Cortex of kidney (tissue), 1 donor: Measurements from ENCODE around the gene SLC4A2.

Experiments
- DNase-seq: peaks from one replicate; lab custom pipeline; 2025; lab: John Stamatoyannopoulos, UW

The SLC4A2 gene

DNA sequence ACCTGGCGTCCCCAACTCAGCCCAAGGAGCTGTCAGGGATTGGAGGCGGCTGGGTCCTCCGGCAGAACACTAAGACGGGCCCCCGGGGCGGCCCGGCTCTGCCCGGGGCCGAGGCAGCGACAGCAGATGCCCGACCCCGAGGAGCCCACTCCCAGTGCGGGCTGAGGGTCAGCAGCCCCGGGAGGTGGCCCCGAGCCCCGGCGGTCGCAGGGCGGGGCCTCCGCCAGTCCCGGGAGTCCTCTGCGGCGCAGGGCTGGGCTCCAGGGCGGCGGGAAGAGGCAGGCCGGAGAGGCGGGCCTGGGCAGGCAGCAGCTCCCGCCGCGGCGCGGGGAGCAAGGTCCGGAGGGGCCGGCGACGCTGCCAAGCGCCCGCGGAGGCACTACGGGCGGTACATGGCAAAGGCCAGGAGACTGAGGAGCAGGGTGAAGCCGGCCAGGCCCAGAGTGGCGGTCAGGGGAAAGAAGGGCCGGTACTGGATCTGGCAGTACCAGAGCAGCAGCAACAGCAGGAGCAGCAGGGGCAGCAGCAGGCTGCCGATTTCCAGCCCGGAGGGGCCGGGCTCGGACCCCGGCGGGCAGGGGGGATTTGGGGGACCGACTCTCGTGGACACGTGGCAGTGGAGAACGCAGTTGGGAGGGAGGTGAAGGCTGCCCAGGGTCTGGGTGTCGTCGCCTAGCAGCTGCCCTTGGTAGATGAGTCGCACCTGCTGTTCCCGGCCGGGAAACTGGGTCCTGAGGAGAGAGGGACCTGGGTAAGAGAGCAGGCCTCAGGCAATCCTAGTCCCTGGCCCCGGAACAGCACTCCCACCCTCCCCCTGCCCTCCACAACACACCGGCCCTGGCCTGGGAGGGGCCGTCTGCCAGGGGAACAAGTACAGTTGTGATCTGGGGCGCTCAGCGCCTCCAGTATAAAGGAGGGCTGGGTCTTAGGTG lies 22.0 kb downstream of the SLC4A2 start:
- no peak for DNase-seq

- DNase-seq: no peak
Observed at GRCh38 chr7:151082141-151083070, 23.0 kb downstream of the SLC4A2 start.

DNA sequence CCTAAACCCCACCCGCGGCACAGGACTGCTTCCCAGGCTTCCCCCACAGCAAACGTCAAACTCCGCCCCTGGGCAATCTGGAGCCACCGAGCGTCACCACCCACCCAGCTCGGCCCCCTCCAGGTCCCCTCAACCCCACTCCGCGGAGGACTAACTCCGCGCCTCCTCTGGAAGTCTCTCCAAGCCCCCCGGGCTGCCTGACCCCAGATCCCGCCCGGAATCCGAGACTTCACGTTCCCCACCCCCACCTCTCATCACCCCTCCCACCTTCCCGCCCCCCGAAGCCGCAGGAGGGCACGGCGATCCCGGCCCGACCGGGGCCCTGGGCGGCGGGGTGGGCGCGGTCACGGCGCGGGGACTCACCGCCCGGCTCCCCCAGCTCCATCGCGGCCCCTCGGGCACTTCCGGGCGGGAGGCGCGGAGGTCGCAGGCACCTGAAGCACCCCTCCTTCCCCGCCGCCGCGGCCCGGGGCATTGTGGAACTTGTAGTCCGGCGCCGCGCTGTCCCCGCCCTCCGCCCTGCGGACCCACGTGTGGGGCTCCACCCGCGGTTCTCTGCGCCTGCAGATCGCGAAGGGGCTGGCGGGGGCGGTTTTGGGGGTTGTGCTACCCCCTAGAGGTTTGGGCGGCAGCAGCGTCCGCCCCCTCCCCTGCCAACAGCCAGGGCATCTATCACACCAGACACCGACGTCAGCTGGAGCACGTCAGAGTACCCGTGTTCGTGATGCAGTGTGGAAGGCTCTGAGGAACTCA lies 23.9 kb downstream of the SLC4A2 start, which contains the start of gene TMUB1:
Gene TMUB1, minus strand, starts transcription at position 423 of the 753 bp plus-strand sequence. CDS start 930 bp downstream, outside the sequence.
- DNase-seq: no peak

- DNase-seq: no peak
Observed at GRCh38 chr7:151083824-151084160, 24.4 kb downstream of the SLC4A2 start.

DNA sequence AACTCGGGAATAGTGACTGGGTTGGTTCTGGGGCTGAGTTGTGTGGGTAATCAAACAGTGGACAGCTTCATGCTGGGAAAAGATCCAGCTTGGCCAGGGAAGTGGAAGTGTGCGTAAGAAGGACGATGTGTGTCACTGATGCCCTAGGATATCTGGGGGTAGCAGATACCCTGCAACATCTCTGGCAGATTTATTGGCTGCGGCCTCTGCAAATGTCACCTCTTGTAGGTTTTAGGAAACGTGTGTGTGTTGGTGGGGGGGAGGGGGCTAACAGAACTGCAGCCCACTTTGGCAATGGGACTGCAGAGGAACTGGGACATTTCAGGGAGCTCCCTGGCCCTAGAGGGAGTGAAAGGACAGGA lies 25.9 kb downstream of the SLC4A2 start:
- no peak for DNase-seq

DNA sequence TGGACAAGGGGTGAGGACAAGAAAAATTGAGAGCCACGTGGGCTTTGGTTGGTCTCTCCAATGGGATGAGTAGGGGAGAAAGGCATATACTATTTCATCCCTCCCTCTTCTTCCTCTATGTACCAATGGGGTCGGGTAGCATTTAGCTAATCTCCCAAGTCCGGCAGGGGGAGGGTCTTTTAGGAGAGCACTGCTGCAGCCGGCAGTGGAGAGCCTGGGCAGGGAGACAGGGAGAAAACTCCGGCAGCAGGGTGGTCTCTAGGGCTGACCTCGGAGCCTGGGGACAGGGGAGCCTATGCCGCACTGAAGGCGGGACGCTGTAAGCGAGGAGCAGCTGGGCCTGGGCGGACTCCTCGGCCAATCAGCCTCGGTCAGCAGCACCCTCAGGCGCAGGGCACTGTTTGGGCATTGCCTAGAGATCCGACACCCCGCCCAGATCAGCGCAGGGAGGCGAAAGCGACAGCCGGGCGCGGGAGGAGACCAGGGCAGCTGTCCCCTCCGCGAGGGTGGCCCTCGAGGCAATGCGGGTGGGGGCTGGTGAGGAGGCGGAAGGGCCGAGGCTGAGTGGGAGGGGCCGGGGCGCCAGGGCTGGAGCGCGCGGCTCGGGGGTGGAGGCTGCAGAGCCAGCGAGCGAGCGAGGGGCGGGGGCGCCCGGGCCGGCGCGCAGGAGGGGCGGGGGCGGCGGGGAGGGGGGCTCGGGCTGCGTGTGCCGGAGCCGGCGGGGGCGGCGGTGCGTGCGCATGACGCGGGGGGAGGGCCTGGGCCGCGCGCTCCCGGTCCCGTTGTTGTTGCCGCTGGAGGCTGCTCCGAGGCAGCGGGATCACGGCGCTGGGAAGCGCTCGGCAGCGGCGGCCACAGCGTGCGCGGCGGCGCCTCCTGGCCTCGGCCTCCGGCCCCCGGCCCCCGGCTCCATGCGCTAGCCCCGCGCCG lies 26.6 kb downstream of the SLC4A2 start, which contains the start of gene AGAP3:
Gene AGAP3, plus strand, starts transcription at position 785 of the 930 bp plus-strand sequence. CDS start 267 bp downstream, outside the sequence.
- peak; percentile 42 for DNase-seq

- no peak for DNase-seq
Observed at GRCh38 chr7:151086802-151087244, 27.4 kb downstream of the SLC4A2 start.

DNA sequence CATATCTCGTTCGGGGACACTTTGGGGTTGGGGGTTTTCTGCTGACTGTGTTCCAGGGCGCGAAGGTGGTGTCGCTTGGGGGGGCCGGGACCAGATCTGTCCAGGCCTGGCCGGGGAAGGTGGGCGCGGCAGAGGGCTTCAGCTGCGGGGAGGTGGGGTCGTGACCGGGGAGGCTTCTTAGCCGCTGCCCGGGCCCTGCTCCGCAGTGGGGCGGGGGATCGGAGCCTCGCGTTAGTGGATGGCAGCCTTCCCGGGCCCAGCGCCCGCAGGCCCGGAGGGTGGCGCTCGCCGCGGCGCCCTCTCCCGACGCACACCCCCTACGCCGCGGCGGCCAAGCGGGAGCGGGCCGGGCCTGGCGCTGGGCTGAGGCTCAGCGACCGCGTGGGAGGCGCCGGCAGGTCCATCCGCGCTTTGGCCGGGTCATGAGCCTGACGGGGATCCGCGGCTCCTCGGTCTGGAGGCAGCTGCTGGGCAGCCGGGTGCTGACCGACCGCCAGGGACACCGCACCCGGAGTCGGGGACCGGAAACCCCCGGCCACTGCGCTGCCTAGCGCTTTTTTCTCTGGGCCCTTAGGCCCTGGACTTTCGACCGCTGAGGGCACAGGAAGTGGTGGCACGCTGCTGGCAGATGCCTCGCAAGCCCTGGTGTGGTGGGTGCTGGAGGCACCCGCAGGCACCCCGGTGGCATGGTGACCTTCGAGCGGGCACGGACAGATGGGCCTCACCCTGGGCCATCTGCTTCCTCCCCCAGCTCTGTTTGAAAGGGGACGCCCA lies 28.0 kb downstream of the SLC4A2 start:
- no peak for DNase-seq

DNA sequence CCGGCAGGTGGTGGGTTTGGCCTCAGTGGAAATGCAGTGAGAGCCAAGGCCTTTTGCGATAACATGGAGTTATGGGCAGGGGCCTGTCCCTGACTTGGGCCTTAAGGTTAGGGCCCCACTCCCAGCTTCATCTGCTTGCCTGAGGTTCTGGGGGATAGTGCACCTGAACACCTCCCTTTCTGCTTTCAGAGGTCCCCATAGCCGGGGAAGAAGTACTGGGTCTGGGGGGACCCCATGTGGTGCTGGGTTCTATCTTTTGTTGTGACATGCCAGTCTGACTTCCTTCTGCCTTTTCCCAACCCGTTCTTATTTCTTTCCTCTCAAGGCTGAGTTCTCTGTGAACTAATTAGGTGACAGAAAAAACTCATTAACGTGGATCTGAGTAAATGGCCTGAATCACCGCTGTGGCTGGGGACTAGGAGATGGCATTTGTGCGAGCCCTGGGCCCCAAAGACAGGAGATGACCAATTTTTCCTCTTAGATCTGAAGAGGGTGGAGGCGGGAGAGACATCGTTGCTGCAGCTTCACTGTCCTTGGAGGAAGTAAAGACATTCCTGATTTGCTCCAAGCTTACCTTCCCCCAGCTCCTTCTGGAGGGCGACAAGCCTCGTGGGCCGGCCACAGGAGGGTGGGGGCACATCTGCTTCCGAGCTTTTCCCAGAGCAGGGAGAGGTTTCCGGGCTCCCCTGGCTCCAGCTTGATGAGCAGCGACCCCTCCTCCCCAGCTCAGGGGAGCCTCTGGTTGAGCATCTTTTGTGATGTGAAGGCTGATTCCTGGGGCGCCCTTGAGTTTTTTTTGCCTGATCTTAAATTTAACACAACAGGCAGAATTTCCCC lies 28.8 kb downstream of the SLC4A2 start:
- DNase-seq: no peak

DNA sequence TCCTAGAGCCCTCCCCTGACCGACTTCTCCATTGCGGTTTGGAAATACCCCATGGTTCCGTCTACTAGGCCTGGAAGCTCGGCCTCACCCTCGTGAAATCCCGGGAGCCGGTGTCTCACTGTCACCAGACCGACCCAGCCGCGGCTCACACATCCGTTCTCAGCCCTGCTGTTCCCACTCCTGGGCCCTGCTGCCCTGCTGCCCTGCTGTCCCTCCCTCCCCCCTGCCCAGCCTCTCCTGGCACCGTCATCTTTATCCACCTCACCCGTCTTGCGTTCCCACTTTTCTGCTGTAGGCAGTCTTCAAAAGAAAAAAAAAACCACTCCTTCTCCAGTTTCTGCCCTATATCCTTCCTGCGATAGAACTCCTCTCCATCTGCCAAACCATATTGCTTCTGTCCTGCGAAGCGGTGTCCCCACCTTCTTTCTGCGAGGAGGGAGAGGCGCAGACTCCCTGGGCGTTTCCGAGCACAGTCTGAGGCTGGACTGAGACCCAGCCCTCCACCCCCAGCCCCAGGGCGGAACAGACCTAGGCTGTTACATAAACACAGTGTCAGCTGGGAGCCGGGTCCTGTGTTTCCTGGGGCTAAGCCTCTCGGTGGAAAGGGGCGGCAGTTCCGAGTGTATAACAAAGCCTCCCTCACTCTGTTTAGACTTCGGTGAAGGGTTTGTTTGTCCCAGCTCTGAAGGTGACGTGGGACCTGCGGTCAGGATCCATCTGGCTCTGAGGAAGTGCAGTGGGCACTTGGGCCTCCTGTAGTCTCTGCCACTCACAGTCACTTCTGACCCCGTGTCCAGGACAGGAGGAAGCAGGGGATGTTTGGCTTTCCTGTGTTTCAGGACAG lies 29.7 kb downstream of the SLC4A2 start:
- DNase-seq: no peak

DNA sequence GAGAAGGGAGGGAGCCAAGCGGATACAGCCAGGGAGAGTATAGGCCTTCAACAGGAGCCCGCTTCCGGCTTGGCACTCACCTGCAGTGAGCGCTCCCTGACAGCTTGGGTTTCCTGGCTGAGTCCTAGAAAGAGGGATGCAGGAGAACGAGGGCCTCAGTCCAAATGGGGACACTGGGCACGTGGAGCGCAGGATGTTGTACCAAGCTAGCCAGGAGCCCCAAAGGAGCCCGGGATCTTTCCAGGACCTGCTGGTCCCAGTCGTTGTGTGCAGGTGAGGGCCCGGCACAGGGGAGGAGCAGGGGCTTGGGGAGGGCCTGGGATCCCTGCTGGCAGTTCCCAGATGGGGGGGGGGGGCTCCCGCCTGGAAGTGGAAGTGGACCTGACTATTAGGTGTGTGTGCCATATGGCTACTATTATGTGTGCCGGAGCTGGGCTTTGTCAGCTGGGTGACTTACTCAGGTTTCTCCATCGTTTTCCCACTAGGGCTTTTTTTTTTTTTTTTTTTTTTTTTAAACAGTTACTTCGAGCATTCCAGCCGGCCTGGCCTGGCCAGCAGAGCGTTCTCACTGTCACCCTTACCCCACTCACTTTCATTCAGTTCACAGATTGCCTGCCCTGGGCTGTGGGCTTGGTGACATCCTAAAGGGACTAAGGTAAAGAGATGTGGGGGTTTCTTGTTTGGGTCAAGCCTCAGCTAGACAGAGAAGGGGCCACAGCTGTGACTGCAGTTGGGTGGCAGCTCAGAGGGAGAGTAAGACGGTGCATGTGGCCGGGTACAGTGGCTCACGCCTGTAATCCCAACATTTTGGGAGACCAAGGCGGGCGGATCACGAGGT lies 30.7 kb downstream of the SLC4A2 start:
- no peak for DNase-seq

GRCh38 chr7:151091003-151091402 lies 31.6 kb downstream of the SLC4A2 start:
- DNase-seq: no peak

- DNase-seq: no peak
Observed at GRCh38 chr7:151091431-151091830, 32.0 kb downstream of the SLC4A2 start.

DNA sequence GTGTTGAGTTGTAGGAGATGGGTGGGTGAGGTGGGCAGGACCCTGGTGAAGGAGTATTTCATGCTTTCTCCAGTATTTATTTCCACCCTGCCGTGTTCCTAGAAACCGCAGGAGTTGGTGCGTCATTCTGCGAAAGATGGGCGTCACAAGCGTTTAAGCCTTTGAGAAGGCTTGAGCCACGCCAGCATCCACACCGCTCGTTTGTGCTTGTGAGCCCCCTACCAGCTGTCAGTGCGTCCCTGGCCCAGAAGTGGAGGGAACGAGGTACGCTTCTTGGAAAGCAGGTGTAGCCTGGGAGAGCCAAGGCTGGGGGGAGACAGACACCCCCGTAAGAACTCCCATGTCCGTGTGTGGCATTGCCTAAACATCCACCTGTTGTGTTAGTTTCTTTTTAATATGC lies 32.6 kb downstream of the SLC4A2 start:
- no peak for DNase-seq

DNA sequence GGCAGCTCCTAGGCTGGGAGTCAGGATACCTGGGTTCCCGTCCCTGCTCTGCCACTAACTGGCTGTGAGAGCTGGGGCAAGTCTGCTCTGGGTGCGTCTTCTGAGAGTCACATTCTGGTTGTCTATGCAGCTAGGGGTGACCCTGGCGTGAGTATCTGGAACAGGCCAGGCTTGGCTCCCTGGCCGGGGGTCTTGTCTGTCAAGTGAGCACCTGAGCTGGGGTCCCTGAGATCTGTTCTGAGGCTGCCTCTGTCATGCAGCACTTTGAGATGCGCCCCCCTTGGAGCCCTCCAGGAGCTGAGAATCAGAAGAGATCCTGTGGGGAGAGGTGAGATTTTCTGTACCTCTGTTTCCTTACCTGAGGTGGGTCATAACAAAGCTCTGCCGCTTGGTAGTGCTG lies 34.4 kb downstream of the SLC4A2 start:
- DNase-seq: no peak

- DNase-seq: no peak
Observed at GRCh38 chr7:151094675-151095074, 35.3 kb downstream of the SLC4A2 start.

GRCh38 chr7:151095123-151095797 lies 35.9 kb downstream of the SLC4A2 start:
- DNase-seq: no peak
